Measurements from ENCODE around the gene FAT1.
A peak's percentile ranks its signal among the peaks of the same experiment; 100 is the strongest.

- TF ChIP-seq, protein P1, sequence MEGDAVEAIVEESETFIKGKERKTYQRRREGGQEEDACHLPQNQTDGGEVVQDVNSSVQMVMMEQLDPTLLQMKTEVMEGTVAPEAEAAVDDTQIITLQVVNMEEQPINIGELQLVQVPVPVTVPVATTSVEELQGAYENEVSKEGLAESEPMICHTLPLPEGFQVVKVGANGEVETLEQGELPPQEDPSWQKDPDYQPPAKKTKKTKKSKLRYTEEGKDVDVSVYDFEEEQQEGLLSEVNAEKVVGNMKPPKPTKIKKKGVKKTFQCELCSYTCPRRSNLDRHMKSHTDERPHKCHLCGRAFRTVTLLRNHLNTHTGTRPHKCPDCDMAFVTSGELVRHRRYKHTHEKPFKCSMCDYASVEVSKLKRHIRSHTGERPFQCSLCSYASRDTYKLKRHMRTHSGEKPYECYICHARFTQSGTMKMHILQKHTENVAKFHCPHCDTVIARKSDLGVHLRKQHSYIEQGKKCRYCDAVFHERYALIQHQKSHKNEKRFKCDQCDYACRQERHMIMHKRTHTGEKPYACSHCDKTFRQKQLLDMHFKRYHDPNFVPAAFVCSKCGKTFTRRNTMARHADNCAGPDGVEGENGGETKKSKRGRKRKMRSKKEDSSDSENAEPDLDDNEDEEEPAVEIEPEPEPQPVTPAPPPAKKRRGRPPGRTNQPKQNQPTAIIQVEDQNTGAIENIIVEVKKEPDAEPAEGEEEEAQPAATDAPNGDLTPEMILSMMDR (conservative IDR thresholded peaks at IDR 0.05; ENCODE audit: low read depth, low read length), result peak; percentile 36; the same call in 1 of the 2 replicates
- no peak for TF ChIP-seq EZH2 (IDR thresholded peaks at IDR 0.05; ENCODE audit: borderline replicate concordance, low read depth, low read length, poor library complexity, severe bottlenecking)
Observed at GRCh38 chr4:186726426-186727168, 2.9 kb upstream of the FAT1 start.

Data from A673 (cell line).